Testis (tissue), 2 donors: ENCODE data around the gene R3HDM4.

Experiments
- CTCF ChIP-seq, 3 experiments: fragments of 450-650 bp in 2 of 3; fragments of 200-600 bp in 1 of 3; sonication (generic) in 1 of 3; IDR thresholded peaks; one replicate each; pipeline ENCODE4 v1.5.1; 2016 to 2019; ENCODE audit warnings: antibody characterized with exemption in 3 of 3, mild to moderate bottlenecking in 2 of 3, moderate library complexity in 1 of 3
- POLR2A ChIP-seq: fragments of 450-650 bp; IDR thresholded peaks from one replicate; pipeline ENCODE4 v1.6.1; 2017; ENCODE audit warnings: antibody characterized with exemption, mild to moderate bottlenecking, moderate library complexity

GRCh38 chr19:927780-928401 is 14.9 kb upstream of the R3HDM4 start:
- TF ChIP-seq CTCF (IDR thresholded peaks at IDR 0.05), result no peak
- no peak for TF ChIP-seq POLR2A
